Panc1 (cell line): ENCODE data around the gene CERKL. TPM values are rescaled to one million over a fixed set of nuclear protein-coding genes. Genes with fewer than 3 reads are reported as not detected.

Source experiments
- ATAC-seq: fragments of 200-7000 bp; cut with Tn5 transposase; 2 replicates; pipeline ENCODE4 v1.9.1; 2020; ENCODE audit warnings: mild to moderate bottlenecking, moderate library complexity
- BruUV-seq: library from RNA; stranded (reverse); fragments of 400-500 nt; replicated peaks from 2 replicates; lab custom pipeline; 2021; lab: Mats Ljungman, UMichigan
- CTCF ChIA-PET: fragments of 300-600 bp; sonication (Branson Sonifier 250); formaldehyde crosslinking; loops from one replicate; lab custom pipeline; 2022; ENCODE audit warnings: antibody characterized with exemption; lab: Charles Lee
- POLR2A ChIA-PET: fragments of 300-600 bp; sonication (Branson Sonifier 250); formaldehyde crosslinking; loops from one replicate; lab custom pipeline; 2022; ENCODE audit warnings: antibody characterized with exemption; lab: Charles Lee
- DNase-seq: peaks from one replicate; pipeline ENCODE4 v3.0.0-alpha.2; 2010; ENCODE audit warnings: low read depth, low spot score
- H3K27ac ChIP-seq: 2 replicates; pipeline ENCODE4 v1.5.1; 2011; ENCODE audit warnings: mild to moderate bottlenecking, low read length, inconsistent platforms
- H3K27me3 ChIP-seq: fragments of 200-500 bp; sonication (Bioruptor generic); 2 replicates; pipeline ENCODE4 v1.6.0; 2014; ENCODE audit warnings: low read length, inconsistent platforms; ENCODE audit not compliant: control insufficient read depth, insufficient read depth
- H3K36me3 ChIP-seq: fragments of 200-500 bp; sonication (Bioruptor generic); 2 replicates; pipeline ENCODE4 v1.5.1; 2014; ENCODE audit warnings: inconsistent platforms, mild to moderate bottlenecking, low read length, moderate library complexity; ENCODE audit not compliant: control insufficient read depth, insufficient read depth
- H3K4me1 ChIP-seq: 2 replicates; pipeline ENCODE4 v1.5.1; 2011; ENCODE audit warnings: inconsistent platforms, mild to moderate bottlenecking, low read length, moderate library complexity; ENCODE audit not compliant: control insufficient read depth, insufficient read depth
- H3K4me3 ChIP-seq, 2 experiments: 2 replicates each; pipeline ENCODE4 v1.5.1; 2011 to 2012; ENCODE audit warnings: low read depth in 2 of 2, low read length in 2 of 2, mild to moderate bottlenecking in 2 of 2, inconsistent platforms in 1 of 2, moderate library complexity in 1 of 2
- H3K9me3 ChIP-seq: fragments of 200-500 bp; sonication (Bioruptor generic); 2 replicates; pipeline ENCODE4 v1.5.1; 2014; ENCODE audit warnings: low read depth, mild to moderate bottlenecking, inconsistent platforms, low read length, moderate library complexity; ENCODE audit not compliant: control insufficient read depth, insufficient read depth
- POLR2AphosphoS5 ChIP-seq: IDR thresholded peaks from 2 replicates; pipeline ENCODE4 v1.6.1; 2012; ENCODE audit warnings: mild to moderate bottlenecking, low read depth, low read length, moderate library complexity
- SIN3A ChIP-seq: IDR thresholded peaks from 2 replicates; pipeline ENCODE4 v1.6.1; 2012; ENCODE audit warnings: low read depth, mild to moderate bottlenecking, low read length, moderate library complexity, borderline replicate concordance; ENCODE audit not compliant: insufficient read depth
- TCF7L2 ChIP-seq: IDR thresholded peaks from 2 replicates; pipeline ENCODE4 v1.6.1; 2011; ENCODE audit warnings: mild to moderate bottlenecking, low read depth, low read length, inconsistent platforms
- in situ Hi-C: cut with HindIII; loops from 2 replicates; pipeline ENCODE4 v1.10.0; 2016; ENCODE audit warnings: low sequenced_read_pairs, low pct_unique_long_range_greater_than_20kb
- intact Hi-C: fragments of 100-400 bp; cut with micrococcal nuclease; formaldehyde crosslinking; loops from one replicate; pipeline ENCODE4 v1.10.0; 2022; ENCODE audit not compliant: unreplicated experiment
- total RNA-seq: library from RNA; stranded (reverse); gene quantifications from one replicate; pipeline ENCODE4 v1.2.1, GENCODE V29; 2021; ENCODE audit not compliant: unreplicated experiment
- TF ChIP-seq, protein P1 (sequence below): fragments of 450-650 bp; IDR thresholded peaks from 2 replicates; pipeline ENCODE4 v1.5.1; 2017; ENCODE audit warnings: mild to moderate bottlenecking
- TF ChIP-seq, protein P2 (sequence below), 2 experiments: IDR thresholded peaks; 2 replicates each; pipeline ENCODE4 v1.6.1; 2011 to 2012; ENCODE audit warnings: low read depth in 2 of 2, control low read depth in 1 of 2, low read length in 1 of 2, mild to moderate bottlenecking in 1 of 2, moderate library complexity in 1 of 2; ENCODE audit not compliant: insufficient read depth in 1 of 2

Gene CERKL
- total RNA-seq, 1 experiment from 2014 or later = 0.87 TPM

DNA sequence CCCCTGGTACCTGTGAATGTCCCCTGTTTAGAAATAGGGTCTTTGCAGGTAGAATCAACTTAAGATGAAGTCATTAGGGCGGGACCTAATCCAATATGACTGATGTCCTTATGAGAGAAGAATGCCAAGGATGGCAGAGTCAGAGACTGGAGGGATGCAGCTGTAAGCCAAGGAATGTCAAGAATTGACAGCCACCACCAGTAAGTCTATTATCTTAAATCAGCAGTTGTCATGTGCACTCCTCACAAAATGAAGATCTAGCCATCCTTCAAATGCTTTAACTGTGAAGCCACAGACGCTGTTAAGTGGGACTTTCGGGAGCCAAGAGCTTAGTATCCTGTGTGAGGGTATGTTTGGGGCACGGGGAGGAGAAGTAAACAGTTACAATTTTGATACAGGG is 116.5 kb downstream of the CERKL start:
- no peaks in the 10 kb centered on the region for H3K9me3 ChIP-seq
- in situ Hi-C loops = no loop called here
- no TSS peak for BruUV-seq
- TF ChIP-seq TCF7L2 (no peak), POLR2AphosphoS5 (no peak), SIN3A (no peak)
- TF ChIP-seq, protein P1, sequence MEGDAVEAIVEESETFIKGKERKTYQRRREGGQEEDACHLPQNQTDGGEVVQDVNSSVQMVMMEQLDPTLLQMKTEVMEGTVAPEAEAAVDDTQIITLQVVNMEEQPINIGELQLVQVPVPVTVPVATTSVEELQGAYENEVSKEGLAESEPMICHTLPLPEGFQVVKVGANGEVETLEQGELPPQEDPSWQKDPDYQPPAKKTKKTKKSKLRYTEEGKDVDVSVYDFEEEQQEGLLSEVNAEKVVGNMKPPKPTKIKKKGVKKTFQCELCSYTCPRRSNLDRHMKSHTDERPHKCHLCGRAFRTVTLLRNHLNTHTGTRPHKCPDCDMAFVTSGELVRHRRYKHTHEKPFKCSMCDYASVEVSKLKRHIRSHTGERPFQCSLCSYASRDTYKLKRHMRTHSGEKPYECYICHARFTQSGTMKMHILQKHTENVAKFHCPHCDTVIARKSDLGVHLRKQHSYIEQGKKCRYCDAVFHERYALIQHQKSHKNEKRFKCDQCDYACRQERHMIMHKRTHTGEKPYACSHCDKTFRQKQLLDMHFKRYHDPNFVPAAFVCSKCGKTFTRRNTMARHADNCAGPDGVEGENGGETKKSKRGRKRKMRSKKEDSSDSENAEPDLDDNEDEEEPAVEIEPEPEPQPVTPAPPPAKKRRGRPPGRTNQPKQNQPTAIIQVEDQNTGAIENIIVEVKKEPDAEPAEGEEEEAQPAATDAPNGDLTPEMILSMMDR = no peak
- TF ChIP-seq, protein P2, sequence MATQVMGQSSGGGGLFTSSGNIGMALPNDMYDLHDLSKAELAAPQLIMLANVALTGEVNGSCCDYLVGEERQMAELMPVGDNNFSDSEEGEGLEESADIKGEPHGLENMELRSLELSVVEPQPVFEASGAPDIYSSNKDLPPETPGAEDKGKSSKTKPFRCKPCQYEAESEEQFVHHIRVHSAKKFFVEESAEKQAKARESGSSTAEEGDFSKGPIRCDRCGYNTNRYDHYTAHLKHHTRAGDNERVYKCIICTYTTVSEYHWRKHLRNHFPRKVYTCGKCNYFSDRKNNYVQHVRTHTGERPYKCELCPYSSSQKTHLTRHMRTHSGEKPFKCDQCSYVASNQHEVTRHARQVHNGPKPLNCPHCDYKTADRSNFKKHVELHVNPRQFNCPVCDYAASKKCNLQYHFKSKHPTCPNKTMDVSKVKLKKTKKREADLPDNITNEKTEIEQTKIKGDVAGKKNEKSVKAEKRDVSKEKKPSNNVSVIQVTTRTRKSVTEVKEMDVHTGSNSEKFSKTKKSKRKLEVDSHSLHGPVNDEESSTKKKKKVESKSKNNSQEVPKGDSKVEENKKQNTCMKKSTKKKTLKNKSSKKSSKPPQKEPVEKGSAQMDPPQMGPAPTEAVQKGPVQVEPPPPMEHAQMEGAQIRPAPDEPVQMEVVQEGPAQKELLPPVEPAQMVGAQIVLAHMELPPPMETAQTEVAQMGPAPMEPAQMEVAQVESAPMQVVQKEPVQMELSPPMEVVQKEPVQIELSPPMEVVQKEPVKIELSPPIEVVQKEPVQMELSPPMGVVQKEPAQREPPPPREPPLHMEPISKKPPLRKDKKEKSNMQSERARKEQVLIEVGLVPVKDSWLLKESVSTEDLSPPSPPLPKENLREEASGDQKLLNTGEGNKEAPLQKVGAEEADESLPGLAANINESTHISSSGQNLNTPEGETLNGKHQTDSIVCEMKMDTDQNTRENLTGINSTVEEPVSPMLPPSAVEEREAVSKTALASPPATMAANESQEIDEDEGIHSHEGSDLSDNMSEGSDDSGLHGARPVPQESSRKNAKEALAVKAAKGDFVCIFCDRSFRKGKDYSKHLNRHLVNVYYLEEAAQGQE (IDR thresholded peaks at IDR 0.05; ENCODE audit: insufficient read depth in 1 of 2, low read depth in 2 of 2, low read length in 1 of 2) = no peak
- H3K36me3 ChIP-seq = no peaks in the 10 kb centered on the region
- ChIA-PET POLR2A (no interaction called here), CTCF (no interaction called here)
- ATAC-seq (no peak), DNase-seq (no peak)
- no peaks in the 10 kb centered on the region for H3K4me1 ChIP-seq
- intact Hi-C loops = no loop called here
- no peaks in the 10 kb centered on the region for H3K27me3 ChIP-seq
- H3K4me3 ChIP-seq = no peak overlapping the region
- no peak overlapping the region for H3K27ac ChIP-seq

DNA sequence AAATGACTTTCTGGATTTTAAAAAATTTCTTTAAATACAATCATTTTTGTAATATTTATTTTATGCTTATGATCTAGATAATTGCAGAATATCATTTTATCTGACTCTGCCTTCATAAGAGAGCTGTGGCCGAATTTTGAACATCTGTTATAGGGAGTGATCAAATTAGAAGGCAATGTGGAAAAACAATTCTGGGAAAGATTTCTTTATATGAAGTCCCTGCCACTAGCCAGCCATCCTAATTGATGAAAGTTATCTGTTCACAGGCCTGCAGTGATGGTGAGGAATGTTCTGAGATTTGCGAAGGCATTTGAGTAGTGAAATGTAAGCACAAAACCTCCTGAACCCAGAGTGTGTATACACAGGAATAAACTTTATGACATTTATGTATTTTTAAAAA is 120.2 kb downstream of the CERKL start:
- BruUV-seq = no TSS peak
- TF ChIP-seq POLR2AphosphoS5 (no peak), TCF7L2 (no peak), SIN3A (no peak)
- TF ChIP-seq, protein P2 (IDR thresholded peaks at IDR 0.05; ENCODE audit: insufficient read depth in 1 of 2, low read depth in 2 of 2, low read length in 1 of 2) = no peak
- TF ChIP-seq, protein P1 = no peak
- in situ Hi-C loops = no loop called here
- H3K27me3 ChIP-seq = no peaks in the 10 kb centered on the region
- ATAC-seq (no peak), DNase-seq (no peak)
- H3K4me1 ChIP-seq = no peaks in the 10 kb centered on the region
- CTCF ChIA-PET = no interaction called here
- POLR2A ChIA-PET = no interaction called here
- no peaks in the 10 kb centered on the region for H3K9me3 ChIP-seq
- no peak overlapping the region for H3K27ac ChIP-seq
- intact Hi-C loops = no loop called here
- no peaks in the 10 kb centered on the region for H3K36me3 ChIP-seq
- no peak overlapping the region for H3K4me3 ChIP-seq
